ENCODE measurements around the gene RCC1.
"Not testable (repeated sequence)": the region's sequence is repeated elsewhere in the genome, so short reads cannot be mapped to it uniquely, and the experiment has no call there.

The RCC1 gene

DNA sequence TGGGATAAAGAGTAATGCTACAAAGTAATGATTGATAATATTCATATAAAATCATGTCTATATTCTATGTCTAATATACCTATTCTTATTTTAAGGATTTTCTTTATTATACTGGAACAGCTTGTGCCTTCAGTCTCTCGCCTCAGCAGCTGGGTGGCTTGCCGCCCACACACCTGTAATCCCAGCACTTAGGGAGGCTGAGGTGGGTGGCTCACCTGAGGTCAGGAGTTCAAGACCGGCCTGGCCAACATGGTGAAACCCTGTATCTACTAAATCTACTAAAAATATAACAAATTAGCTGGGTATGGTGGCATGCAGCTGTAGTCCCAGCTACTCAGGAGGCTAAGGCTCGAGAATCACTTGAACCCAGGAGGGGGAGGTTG is 39.4 kb downstream of the RCC1 start:
- DNase-seq (ENCODE audit: low read depth in 2 of 2), result no peak

GRCh38 chr1:28548318-28548717 is 42.5 kb downstream of the RCC1 start:
- no peak for DNase-seq (ENCODE audit: low read depth in 2 of 2)

- DNase-seq (ENCODE audit: low read depth in 2 of 2), result no peak
Measured at GRCh38 chr1:28551381-28551780, 45.5 kb downstream of the RCC1 start.

DNA sequence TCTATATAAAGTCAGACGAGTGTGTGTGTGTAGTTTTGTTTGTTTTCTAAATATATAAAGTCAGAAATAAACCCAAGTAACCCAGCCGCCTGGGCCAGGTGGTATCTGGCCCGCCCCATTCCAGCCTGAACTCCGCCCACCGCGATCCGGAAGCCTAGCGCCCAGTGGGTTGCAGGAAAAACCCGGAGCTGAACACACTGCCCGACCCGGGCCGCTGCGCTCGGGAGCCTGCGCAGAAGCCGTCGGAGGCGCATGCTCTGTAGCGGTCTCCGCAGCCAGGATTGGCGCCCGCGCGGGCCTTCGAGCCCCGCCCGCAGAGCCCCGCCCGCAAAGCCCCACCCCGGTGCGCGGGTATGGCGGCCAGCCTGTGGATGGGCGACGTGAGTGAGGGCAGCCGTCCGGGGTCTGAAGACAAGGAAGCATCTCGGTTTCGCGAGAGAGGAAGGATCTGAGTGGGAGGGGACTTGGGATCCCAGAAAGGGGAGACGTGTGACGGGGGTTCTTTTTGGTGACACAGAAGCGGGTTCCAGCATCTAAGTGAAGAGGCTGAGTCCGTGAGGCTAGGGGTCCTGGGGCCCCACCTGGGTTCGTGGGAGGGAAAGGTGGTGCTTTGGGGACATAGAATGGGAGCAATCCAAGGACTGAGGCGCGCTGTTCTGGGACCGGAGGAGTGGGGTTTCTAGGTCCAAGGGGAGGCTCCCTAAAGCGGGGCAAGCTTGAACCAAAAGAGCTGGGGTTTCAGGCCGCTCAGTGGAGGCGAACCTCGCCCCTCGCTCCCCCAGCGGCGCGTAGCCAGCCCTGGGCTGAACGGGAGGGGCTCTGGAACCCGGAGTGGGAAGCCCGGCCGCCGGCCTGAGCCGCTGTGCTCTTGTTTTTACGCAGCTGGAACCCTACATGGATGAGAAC is 47.2 kb downstream of the RCC1 start, which contains the start of gene TRNAU1AP:
TRNAU1AP (plus strand) TSS at position 328 of the 906 bp plus-strand sequence; CDS start at position 354, 26 bp downstream.
- peak; percentile 97 to 98 for DNase-seq (ENCODE audit: low read depth in 2 of 2)

DNA sequence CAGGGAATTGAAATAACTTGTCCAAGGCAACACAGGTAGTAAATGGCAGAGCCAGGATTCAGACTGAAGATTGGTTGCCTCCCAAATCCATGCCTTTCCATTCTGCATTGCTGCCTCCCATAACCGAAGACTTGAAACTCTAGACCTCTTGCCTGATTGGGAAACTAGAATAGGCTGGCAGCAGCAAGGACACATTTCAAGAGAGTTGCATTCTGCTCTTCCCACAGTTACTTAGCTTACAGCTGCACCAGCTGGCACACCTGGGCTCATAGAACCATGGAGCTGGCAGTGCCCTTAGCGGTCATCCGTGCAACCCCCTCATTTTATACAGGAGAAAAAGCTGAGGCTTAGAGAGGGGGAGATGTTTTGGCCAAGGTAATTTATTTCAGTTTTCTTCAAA is 55.0 kb downstream of the RCC1 start:
- no peak for DNase-seq (ENCODE audit: low read depth in 2 of 2)

- DNase-seq (ENCODE audit: low read depth in 2 of 2), result no peak
Measured at GRCh38 chr1:28564310-28564709, 58.5 kb downstream of the RCC1 start.

GRCh38 chr1:28565040-28565439 is 59.2 kb downstream of the RCC1 start:
- DNase-seq (ENCODE audit: low read depth in 2 of 2), result no peak

GRCh38 chr1:28565726-28566125 is 59.9 kb downstream of the RCC1 start:
- no peak for DNase-seq (ENCODE audit: low read depth in 2 of 2)

GRCh38 chr1:28566931-28567330 is 61.1 kb downstream of the RCC1 start:
- DNase-seq (ENCODE audit: low read depth in 2 of 2), result no peak

DNA sequence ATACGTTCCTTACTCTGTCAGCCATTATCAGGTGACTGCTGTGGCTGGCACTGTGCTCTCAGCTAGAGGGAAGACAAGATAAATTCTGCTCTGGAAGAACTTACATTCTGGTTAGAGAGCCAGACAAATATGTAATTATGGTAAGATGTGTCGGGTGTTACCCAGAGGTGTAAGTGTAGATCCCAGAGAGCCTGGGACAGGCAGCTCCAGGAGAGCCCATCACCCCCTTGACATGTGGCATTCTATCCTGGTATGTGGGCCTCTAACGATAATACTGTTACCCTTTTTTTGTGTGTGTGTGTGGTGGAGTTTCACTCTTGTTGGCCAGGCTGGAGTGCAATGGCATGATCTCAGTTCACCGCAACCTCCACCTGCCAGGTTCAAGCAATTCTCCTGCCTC is 66.1 kb downstream of the RCC1 start:
- no peak for DNase-seq (ENCODE audit: low read depth in 2 of 2)

DNA sequence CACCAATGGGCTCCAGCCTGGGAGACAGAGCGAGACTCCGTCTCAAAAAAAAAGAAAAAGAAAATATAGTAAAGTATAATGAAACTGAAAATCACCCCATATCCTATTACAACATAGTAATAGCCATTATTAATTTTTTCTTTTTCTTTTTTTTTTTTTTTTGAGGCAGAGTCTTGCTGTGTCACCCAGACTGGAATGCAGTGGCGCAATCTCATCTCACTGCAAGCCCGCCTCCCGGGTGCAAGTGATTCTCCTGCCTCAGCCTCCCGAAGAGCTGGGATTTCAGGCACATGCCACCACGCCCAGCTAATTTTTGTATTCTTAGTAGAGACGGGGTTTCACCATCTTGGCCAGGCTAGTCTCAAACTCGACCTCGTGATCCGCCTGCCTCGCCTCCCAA is 67.0 kb downstream of the RCC1 start:
- DNase-seq (ENCODE audit: low read depth in 2 of 2), result not testable (repeated sequence)

DNA sequence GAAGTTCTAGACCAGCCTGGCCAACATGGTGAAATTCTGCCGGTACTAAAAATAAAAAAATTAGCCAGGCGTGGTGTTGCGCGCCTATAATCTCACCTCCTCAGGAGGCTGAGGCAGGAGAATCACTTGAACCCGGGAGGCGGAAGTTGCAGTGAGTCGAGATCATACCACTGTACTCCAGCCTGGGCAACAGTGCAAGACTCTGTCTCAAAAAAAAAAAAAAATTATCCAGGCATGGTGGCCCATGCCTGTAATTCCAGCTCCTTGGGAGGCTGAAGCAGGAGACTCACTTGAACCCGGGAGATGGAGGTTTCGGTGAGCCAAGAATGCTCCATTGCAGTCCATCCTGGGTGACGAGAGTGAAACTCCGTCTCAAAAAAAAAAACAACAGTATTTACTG is 67.7 kb downstream of the RCC1 start:
- no peak for DNase-seq (ENCODE audit: low read depth in 2 of 2)

DNA sequence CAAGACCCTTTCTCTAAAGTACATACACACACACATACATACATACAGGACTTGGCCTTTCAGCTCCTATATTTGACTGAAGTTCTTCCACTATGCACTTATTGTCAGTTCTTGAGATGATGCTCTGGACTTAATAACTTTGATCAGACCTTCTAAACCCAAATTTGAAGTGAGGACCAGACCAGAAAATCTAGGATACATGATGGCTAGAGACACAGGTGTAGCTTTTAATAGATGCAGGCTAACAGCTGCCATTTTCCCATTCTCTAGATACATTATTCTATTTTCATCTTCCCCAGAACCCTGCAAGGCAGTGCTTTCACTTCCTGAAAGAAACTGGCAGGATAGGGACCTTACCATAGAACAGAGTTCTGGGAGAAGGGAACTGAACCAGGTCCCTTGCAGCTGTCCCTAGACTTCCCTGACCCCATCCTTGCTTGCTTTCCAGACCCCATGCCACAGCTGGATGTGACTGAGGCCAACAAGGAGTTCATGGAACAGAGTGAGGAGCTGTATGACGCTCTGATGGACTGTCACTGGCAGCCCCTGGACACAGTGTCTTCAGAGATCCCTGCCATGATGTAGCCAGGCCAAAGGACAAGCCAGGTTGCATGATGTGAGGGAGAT is 71.3 kb downstream of the RCC1 start:
- no peak for DNase-seq (ENCODE audit: low read depth in 2 of 2)

DNA sequence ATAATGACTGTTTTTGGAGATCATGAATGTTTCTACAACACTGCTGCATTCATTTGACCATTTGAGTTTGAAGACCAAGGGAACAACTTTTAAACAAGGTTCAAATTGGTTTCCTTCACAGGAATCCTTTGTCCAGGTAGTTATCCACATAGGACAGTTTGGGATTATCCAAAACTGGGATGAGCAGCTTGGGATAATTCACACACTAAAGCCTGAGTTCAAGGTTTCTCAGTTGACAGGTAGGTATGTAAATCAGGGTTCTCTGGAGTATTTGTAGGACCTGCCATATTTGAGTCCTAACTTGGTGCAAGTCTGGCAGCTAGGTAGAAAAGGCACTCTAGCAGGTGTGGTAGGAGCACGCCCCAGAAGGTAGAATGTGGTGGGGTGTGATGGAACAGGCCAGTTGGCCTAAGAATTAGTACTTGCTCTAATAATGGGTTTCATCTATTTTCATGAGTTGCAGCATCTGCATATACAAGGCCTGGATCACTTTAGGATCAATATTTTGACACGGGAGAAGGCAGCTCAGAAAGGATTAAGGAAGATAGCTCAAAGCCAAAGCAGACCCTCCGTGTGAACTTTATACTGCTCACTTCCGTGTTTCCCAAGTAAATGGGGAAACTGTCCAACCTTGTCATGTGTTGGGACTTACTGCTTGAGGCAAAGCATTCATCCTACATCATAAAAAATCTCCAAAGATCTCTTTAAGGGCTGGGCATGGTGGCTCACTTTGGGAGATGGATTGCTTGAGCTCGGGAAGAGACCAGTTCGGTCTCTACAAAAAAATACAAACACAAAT is 72.1 kb downstream of the RCC1 start:
- no peak for DNase-seq (ENCODE audit: low read depth in 2 of 2)

DNA sequence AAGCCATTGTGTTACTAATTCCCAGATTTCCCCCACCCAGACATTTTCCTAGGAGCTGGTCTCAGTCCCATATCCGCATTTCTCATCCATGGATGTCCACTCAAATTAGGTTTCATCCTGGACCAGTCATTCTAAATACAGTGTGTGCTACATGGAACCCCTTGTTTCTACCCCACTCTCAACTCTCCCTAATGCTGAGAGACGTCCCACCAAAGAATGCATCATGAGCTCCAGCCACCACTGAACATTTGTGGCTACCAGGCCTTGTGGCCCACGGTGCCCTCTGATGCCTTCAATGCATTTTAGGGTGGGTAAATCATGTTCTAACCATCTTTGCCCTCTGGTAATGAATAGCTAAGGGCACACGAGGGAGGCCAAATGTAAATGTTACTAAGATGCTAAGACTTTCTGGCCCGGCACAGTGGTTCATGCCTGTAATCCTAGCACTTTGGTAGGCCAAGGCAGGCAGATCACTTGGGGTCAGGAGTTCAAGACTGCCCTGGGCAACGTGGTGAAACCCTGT is 72.9 kb downstream of the RCC1 start:
- no peak for DNase-seq (ENCODE audit: low read depth in 2 of 2)

DNA sequence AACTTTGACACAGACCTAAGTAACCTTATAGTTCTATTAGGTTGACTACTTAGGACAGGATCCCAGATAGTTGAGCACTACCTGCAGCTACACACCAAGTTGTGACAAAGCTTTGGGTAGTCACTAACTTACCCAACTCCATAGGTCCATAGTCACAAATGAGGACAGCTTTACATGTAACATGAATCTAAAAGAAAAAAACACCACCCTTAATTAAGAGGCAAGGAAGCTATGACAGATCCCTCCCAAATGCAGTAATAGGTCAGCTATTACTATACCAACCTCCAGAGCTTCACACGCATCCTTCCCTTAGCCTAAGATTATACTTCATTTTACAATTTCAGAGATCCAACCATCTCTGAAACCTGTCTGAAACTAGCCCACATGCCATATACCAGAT is 73.6 kb downstream of the RCC1 start:
- no peak for DNase-seq (ENCODE audit: low read depth in 2 of 2)

GRCh38 chr1:28580722-28581530 is 75.1 kb downstream of the RCC1 start:
- peak in 1 of 2 donors; percentile 23 for DNase-seq (ENCODE audit: low read depth in 2 of 2)

DNA sequence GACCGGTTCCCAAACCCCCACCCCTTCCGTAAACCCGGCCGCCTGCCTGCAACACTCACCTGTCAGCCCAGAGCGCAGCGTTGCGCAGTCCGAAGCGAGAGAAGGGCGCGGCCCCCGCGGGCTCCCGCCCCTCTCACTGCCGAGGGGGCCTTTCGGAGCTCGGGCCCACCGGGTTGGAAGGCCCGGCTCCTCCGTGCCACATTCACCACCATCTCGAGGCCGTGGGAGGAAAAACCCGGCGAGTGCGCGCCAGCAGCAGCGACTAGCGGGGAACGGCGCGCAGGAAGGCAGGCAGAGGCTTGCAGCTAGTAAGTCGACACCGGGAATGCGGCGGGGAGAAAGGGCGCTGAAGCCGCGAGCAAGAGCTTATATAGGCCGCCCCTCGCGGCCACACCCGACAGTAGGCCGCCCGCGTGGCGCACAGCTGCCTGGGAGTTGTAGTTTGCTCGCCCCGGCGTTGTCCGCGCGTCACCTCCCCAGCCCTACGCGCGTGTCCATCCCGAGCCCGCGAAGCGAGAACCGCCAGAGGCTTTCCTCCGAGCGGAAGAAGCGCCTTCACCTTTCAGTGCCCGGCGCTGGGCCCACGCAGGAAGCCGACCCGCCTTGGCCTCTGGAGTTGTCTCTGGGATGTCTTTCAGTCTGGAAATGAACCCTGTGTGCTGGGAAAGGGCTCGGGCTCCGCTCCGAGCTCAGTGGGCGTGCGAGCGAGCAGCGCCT is 75.8 kb downstream of the RCC1 start:
- peak; percentile 89 to 91 for DNase-seq (ENCODE audit: low read depth in 2 of 2)

DNA sequence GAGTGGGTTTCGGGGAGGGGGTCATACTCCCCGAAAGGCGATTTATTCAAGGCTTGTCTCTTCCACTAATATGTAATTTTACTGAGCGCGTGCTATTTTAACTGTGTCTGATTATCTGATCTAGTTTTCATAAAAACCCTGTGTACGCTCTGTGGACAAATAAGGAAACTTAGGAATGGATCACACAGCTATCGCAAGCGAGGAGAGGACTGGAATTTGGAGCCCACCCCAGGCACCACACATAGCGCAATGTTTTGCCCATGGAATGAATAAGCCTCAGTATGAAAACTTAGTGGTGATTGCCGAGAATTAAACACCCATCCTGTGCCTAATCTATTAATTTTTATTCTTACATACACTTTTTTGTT is 76.4 kb downstream of the RCC1 start:
- no peak for DNase-seq (ENCODE audit: low read depth in 2 of 2)

- DNase-seq (ENCODE audit: low read depth in 2 of 2), result not testable (repeated sequence)
Measured at GRCh38 chr1:28586585-28587391, 80.9 kb downstream of the RCC1 start.
